GM18907 (cell line): ENCODE measurements around the gene RXRA.

Experiments used
- ATAC-seq: cut with Tn5 transposase; IDR thresholded peaks from one replicate; pipeline ENCODE4 v1.9.1; 2021; ENCODE audit warnings: mild to moderate bottlenecking, moderate library complexity; ENCODE audit not compliant: unreplicated experiment

RXRA gene

GRCh38 chr9:134365115-134365596 is 38.9 kb downstream of the RXRA start:
- no peak for ATAC-seq

GRCh38 chr9:134365791-134366222 is 39.6 kb downstream of the RXRA start:
- no peak for ATAC-seq

- no peak for ATAC-seq
Observed at GRCh38 chr9:134366223-134367031, 40.2 kb downstream of the RXRA start.

- ATAC-seq = no peak
Observed at GRCh38 chr9:134367061-134367460, 40.8 kb downstream of the RXRA start.

- no peak for ATAC-seq
Observed at GRCh38 chr9:134367791-134368490, 41.7 kb downstream of the RXRA start.

- no peak for ATAC-seq
Observed at GRCh38 chr9:134368571-134368970, 42.3 kb downstream of the RXRA start.

- no peak for ATAC-seq
Observed at GRCh38 chr9:134369416-134370212, 43.4 kb downstream of the RXRA start.

GRCh38 chr9:134370213-134370492 is 43.9 kb downstream of the RXRA start:
- ATAC-seq = no peak

GRCh38 chr9:134370638-134371037 is 44.4 kb downstream of the RXRA start:
- ATAC-seq = no peak

GRCh38 chr9:134371731-134372130 is 45.5 kb downstream of the RXRA start:
- no peak for ATAC-seq

GRCh38 chr9:134372581-134373267 is 46.5 kb downstream of the RXRA start:
- no peak for ATAC-seq

- no peak for ATAC-seq
Observed at GRCh38 chr9:134373269-134373668, 47.0 kb downstream of the RXRA start.

- no peak for ATAC-seq
Observed at GRCh38 chr9:134373953-134374300, 47.7 kb downstream of the RXRA start.

GRCh38 chr9:134374301-134375010 is 48.2 kb downstream of the RXRA start:
- no peak for ATAC-seq

GRCh38 chr9:134375011-134375390 is 48.7 kb downstream of the RXRA start:
- no peak for ATAC-seq

- no peak for ATAC-seq
Observed at GRCh38 chr9:134375430-134376385, 49.5 kb downstream of the RXRA start.

GRCh38 chr9:134376386-134377142 is 50.3 kb downstream of the RXRA start:
- no peak for ATAC-seq

- ATAC-seq = no peak
Observed at GRCh38 chr9:134377143-134377484, 50.9 kb downstream of the RXRA start.

GRCh38 chr9:134377976-134378375 is 51.7 kb downstream of the RXRA start:
- ATAC-seq = no peak
